Urinary bladder (tissue), 4 donors: Measurements from ENCODE around the gene CDK10. TPM values are rescaled to one million over a fixed set of nuclear protein-coding genes. Genes with fewer than 3 reads are reported as not detected.

Experiments
- DNase-seq: peaks from one replicate; pipeline ENCODE4 v3.0.0-alpha.2; 2015; ENCODE audit errors: extremely low spot score
- H3K27ac ChIP-seq: one replicate; pipeline ENCODE4 v1.5.1; 2013; ENCODE audit warnings: low read depth, mild to moderate bottlenecking, moderate library complexity
- H3K36me3 ChIP-seq: one replicate; pipeline ENCODE4 v1.6.1; 2013; ENCODE audit warnings: mild to moderate bottlenecking, moderate library complexity; ENCODE audit not compliant: insufficient read depth
- H3K4me1 ChIP-seq: one replicate; pipeline ENCODE4 v1.6.1; 2013; ENCODE audit warnings: mild to moderate bottlenecking, moderate library complexity; ENCODE audit not compliant: insufficient read depth
- H3K4me3 ChIP-seq: one replicate; pipeline ENCODE4 v1.5.1; 2013; ENCODE audit warnings: low read depth, low read length
- WGBS: extraction: QIAGEN DNeasy Blood & Tissue Kit; methylation state at CpG from one replicate; pipeline ENCODE4 v1.1.7; 2013; 5-methylcytosine and 5-hydroxymethylcytosine counted together
- polyA plus RNA-seq: library from polyadenylated mRNA; stranded (reverse); fragments of 200-250 nt; gene quantifications from one replicate; pipeline ENCODE4 v1.2.3, GENCODE V29; 2013
- total RNA-seq: library from RNA; depleted of rRNA; stranded (reverse); fragments of >200 nt; gene quantifications from one replicate; pipeline ENCODE4 v1.2.3, GENCODE V29; 2014
- donor health status: healthy with polysubstance abuse.
- donor health status: healthy.

The CDK10 gene
- total and polyA plus RNA-seq, 2 donors: 31.9 to 58.5 TPM

DNA sequence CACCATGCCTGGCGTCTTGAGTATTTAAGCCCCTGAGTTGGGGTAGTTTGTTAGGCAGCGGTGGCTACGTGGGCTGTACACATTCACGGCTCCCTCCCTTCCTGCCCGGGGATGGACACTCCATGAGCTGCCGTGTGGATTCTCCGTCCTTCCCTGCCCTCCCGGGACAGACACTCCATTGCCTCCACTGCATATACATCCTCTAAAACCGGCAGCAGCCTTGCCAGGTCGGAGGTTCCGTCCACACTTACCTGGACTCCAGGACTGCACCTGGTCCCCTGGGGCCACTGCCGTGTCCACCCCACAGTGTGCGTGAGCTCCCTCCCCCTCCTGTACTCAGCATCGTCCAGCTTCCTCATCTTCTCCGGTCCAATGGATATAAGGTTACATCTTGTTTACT lies 18.5 kb downstream of the CDK10 start:
- no peak for DNase-seq
- no peak overlapping the region for H3K27ac ChIP-seq
- WGBS: 61% methylated on average over 15 of the region's 15 CpGs

DNA sequence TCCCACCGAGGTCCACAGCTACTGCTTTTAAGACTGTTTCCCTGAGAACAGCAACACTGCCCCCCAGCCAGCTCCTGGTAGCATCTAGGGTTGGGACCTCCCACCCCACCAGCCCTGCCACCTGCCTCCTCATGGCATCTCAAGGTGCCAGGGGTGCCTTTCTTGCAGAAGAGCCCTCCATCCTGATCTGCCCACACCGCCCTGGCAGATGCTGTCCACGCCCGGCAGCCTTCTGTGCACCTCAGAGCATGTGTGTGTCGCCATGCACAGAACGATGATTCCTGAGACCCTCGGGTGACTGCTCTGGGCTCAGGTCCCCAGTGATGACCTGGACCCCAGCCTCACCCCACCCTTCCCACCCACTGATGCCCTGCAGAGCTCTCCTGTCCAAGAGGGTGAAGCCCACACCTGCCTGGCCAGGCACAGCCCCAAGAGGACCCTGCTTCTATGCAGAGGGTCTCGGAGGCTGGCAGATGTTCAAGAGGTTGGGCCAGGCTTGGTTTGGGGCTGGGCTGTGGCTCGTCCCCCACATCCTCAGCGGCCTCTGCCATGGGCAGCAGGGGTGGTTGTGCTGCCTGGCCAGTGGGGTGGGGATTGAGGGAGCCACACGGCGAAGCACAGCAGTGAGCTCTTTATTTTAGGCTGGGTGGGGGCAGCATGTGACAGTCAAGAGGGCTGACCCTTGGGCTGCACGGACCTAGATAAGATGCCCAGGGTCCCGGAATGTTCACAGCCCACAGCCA lies 20.2 kb downstream of the CDK10 start:
- H3K36me3 ChIP-seq: no peaks in the 10 kb centered on the region
- H3K4me1 ChIP-seq: no peaks in the 10 kb centered on the region
- 80% methylated on average over 14 of the region's 14 CpGs for WGBS
- H3K27ac ChIP-seq: no peak overlapping the region
- DNase-seq: no peak
- no peak overlapping the region for H3K4me3 ChIP-seq

More for the DNA sequence above, 18.5 kb downstream of the CDK10 start:
- no peaks in the 10 kb centered on the region for H3K36me3 ChIP-seq
- H3K4me1 ChIP-seq: peaks cover 4% of the 10 kb centered on the region
- H3K4me3 ChIP-seq: no peak overlapping the region

DNA sequence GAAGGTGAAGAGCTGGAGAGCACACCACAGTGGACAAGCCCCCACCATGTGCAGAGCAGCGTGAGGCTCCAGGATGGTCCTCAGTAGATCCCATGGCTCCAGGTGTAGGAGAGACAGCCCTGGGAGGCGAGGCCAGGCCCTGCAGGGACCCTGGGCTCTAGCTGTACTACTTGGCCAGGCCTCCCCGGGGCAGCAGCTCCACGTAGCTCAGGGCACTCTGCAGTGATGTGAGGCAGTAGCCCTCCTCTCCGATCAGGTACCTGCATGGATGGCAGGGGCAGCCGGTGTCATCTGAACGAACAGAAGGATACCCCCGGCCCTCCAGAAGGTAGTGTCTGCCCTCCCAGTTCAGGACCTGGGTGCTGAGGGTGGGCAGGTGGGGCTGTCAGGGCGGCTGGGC lies 21.2 kb downstream of the CDK10 start:
- DNase-seq: no peak
- Histone ChIP-seq H3K4me1 (no peaks in the 10 kb centered on the region), H3K27ac (no peak overlapping the region), H3K4me3 (no peak overlapping the region), H3K36me3 (no peaks in the 10 kb centered on the region)
- WGBS: 91% methylated on average over 9 of the region's 9 CpGs

DNA sequence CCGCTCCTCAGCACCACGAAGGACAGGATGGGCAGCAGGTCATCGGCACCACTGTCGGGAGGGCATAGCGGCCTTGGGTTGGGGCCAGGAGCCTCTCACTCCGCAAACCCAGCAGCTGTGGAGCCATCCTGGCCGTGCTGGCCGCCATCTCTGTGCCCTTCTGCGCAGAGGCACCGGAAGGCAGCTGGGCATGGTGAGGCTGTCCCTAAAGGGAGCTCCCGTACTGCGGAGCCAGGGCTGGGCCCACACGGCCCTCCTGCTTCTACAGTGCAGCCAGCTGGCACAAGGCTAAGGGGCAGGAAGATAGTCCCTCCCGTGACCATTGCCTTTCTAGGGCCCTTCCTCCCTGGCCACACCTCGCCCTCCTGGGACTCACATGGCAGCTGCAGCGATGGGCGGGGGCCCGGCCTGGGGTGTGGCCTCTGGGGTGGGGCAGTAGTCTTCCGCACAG lies 22.0 kb downstream of the CDK10 start:
- WGBS: 88% methylated on average over 19 of the region's 19 CpGs
- Histone ChIP-seq H3K27ac (no peak overlapping the region), H3K4me3 (no peak overlapping the region), H3K36me3 (no peaks in the 10 kb centered on the region), H3K4me1 (no peaks in the 10 kb centered on the region)
- DNase-seq: no peak

DNA sequence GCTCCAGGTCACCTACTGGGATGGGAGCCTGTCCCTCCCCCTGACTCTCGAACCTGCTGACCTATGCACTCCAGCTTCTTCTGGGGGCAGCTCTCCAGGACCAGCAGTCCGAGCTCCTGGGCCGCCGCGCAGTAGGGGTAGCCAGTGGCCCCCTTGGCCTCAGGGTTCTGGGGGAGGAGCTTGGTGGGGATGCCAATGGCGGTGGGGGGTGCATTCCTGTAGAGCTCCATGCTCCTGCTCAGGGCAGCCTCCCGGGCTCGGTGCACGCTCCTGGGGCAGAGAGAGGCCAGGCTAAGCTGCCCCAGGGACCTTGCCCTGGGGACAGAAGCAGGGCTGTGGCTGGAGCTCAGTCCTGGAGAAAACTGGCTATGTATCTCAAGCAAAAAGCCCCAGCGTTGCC lies 22.7 kb downstream of the CDK10 start:
- H3K27ac ChIP-seq: no peak overlapping the region
- WGBS: 90% methylated on average over 10 of the region's 10 CpGs
- no peak overlapping the region for H3K4me3 ChIP-seq
- no peaks in the 10 kb centered on the region for H3K36me3 ChIP-seq
- DNase-seq: no peak
- H3K4me1 ChIP-seq: no peaks in the 10 kb centered on the region

DNA sequence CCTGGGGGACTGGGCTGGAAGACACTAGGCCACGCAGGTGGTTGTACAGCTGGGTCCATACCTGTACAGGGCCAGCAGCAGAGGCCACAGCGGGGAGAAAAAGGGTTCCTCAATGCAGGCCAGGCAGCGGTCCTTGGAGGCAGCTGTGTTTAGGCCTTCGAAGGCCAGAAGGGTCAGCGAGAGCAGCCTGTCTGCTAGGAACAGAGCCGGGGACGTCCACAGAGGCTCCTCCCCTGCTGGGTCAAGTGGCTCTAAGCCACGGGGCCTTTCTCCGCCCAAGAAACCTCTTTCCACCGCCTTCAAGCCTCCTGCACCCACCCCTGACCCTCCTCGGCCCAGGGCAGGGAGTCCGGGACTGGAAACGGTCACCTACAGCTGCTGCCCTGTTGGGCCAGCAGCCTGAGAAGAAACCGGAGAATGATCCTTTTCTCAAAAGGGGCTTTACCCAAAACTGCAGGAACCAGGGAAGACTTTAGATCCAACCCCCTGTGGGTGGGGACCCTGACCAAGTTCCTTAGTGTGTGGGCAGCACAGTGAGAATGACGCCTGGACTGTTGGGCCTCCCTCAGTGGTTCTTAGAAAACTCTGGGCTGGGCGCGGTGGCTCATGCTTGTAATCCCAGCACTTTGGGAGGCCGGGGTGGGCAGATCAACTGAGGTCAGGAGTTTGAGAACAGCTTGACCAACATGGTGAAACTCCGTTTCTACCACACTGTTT lies 23.4 kb downstream of the CDK10 start:
- Histone ChIP-seq H3K36me3 (no peaks in the 10 kb centered on the region), H3K4me3 (no peak overlapping the region), H3K27ac (no peak overlapping the region), H3K4me1 (no peaks in the 10 kb centered on the region)
- WGBS: 84% methylated on average over 19 of the region's 19 CpGs
- DNase-seq: no peak

DNA sequence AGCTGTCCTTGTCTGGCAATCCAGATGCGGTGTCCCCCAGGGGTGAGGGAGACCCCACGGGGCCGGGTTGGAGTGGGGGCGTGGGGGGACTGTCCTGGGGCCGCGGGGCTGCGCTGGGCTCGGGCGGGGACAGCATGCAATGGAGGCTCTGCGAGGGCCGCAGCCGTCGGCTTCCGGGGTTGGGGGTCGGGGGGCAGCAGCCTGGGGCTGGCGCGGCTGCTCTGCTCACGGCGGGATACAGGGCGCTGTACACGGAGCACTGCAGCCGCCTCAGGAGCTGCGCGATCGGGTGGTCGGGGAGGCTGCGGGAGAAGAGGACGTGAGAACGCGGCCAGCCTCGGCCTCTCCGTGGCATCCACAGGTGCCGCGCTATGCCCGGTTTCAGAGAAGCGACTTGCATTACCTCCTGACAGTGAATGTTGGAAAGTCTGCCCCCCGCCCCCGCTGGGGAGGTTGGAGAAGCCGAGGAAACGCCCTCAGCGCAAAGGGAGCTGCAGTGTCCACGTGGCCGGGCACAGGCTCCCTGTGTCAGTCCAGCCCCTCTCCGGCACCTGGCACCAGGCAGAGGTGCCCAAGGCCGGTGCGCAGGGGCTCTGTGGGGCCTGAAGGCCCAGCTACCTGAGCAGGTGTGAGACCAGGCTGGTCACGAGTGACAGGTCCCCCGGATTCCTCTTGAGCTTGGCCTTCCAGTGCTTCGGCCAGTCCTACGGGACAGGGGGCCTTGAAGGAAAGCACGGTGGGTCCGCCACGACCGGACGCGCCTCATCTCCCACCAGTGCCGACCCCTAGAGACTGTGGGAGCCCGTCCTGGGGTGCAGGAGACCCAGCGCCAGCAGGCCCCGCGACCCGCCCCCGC lies 24.4 kb downstream of the CDK10 start:
- Histone ChIP-seq H3K36me3 (no peaks in the 10 kb centered on the region), H3K4me3 (no peak overlapping the region), H3K4me1 (no peaks in the 10 kb centered on the region), H3K27ac (no peak overlapping the region)
- WGBS: 68% methylated on average over 63 of the region's 63 CpGs
- no peak for DNase-seq

DNA sequence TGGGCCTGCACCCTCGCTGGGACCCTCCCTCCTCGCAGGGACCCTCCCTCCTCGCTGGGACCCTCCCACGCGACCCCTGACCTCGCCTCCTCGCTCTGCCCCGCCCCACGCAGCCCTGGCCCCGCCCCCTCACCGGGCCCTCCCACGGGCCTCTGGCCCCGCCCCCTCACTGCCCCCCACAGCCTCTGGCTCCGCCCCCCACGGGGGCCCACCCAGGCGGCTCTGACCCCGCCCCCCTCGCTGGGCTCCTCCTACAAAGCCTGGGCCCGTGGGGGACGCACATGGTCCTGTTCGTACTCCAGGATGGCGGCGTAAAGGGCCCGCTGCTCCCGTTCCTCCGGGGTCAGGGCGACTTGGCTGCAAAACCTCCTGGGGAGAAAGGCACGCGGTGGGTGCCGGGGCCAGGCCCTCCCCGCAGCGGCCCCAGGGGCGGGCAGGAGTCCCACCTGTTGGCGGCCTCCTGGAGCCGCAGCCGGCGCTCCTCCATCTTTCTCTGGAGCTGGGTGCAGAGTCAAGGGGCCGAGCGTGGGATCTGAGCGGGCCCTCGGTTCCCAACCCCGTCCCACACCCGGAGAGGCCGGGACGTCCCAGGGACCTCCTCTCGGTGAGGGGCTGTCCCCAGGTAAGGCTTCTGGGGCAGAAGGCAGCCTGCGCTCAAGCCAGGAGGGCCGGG lies 25.2 kb downstream of the CDK10 start:
- Histone ChIP-seq H3K36me3 (no peaks in the 10 kb centered on the region), H3K27ac (no peak overlapping the region), H3K4me1 (no peaks in the 10 kb centered on the region), H3K4me3 (peak overlapping the region; percentile 9)
- DNase-seq: no peak
- WGBS: 3% methylated on average over 48 of the region's 48 CpGs

DNA sequence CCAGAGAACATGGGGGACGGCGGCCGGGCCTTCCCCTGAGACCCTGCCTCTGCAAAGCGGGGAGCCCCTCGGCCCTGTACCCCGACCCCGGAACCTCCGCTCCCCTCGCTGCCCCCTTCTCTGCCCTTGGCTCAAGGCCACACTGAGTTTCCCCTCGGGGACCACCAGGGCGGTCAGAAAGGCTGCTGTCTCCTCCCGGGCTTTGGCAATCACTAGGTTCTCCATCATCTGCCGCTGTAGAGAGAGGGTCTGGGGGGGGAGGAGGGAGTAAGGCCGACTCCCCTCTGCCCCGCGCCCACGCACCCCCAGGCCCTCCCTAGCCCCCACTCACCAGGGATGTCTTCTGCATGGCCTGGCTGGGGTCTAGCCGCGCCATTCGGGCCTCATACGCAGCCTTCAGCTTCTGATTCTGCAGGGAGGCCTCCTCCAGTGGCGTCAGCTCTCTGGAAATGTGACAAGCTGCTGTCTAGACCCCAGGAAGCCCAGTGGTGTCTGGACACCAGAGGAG lies 25.8 kb downstream of the CDK10 start:
- Histone ChIP-seq H3K36me3 (no peaks in the 10 kb centered on the region), H3K4me3 (no peak overlapping the region), H3K4me1 (no peaks in the 10 kb centered on the region), H3K27ac (no peak overlapping the region)
- DNase-seq: no peak
- WGBS: 17% methylated on average over 22 of the region's 22 CpGs

DNA sequence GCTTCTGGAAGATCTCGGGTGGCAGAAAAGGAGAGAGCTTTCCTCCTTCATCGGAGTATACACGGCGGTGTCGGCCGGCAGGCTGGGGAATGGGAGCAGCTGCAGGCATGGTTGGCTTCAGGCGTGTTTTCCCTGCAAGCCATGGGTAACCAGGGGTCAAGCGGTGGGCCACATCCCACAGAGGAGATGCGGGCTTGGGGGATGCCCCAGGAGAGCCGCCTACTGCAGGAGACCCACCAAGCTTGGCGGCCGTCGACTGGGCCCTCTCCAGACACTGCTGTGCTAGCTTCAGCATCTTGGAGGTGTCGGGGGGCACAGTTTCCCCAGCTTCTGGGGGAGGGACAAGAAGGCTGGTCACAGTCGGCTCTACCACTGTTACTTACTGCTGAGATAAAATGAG lies 30.0 kb downstream of the CDK10 start:
- WGBS: 88% methylated on average over 15 of the region's 15 CpGs
- Histone ChIP-seq H3K4me1 (no peaks in the 10 kb centered on the region), H3K27ac (no peak overlapping the region), H3K36me3 (no peaks in the 10 kb centered on the region), H3K4me3 (no peak overlapping the region)
- DNase-seq: no peak

DNA sequence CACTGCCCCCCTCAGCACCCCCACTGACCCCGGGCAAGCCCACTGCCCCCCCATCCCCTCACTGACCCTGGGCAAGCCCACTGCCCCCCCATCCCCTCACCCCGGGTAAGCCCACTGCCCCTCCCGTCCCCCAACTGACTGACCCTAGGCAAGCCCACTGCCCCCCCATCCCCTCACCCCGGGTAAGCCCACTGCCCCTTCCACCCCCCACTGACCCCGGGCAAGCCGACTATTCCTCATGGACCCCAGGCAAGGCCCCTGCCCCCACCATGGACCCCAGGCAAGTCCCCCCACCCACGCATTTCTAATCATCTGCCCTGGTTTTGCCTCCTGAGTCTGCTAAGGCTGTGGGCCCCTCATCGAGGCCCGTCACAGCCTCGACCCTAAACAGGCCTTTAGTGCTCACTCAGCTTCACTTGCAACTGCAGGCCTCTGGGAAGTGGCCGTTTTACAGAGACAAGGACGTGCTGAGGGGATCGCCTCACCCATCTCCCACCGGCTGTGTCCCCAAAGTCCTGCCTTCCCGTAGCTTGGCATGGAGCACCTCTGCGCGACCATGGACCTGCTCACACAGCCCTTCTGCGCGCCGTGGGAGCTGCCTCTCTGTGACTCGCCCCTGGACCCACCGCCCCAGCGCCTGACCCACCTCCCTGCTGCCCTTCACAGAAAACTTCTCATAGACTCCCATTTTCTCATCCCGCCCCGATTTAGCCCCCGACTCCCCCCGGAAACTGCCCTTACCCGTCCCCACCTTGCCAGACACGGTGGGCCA lies 30.6 kb downstream of the CDK10 start:
- DNase-seq: no peak
- Histone ChIP-seq H3K27ac (no peak overlapping the region), H3K36me3 (no peaks in the 10 kb centered on the region), H3K4me3 (no peak overlapping the region), H3K4me1 (no peaks in the 10 kb centered on the region)
- WGBS: 89% methylated on average over 29 of the region's 29 CpGs

DNA sequence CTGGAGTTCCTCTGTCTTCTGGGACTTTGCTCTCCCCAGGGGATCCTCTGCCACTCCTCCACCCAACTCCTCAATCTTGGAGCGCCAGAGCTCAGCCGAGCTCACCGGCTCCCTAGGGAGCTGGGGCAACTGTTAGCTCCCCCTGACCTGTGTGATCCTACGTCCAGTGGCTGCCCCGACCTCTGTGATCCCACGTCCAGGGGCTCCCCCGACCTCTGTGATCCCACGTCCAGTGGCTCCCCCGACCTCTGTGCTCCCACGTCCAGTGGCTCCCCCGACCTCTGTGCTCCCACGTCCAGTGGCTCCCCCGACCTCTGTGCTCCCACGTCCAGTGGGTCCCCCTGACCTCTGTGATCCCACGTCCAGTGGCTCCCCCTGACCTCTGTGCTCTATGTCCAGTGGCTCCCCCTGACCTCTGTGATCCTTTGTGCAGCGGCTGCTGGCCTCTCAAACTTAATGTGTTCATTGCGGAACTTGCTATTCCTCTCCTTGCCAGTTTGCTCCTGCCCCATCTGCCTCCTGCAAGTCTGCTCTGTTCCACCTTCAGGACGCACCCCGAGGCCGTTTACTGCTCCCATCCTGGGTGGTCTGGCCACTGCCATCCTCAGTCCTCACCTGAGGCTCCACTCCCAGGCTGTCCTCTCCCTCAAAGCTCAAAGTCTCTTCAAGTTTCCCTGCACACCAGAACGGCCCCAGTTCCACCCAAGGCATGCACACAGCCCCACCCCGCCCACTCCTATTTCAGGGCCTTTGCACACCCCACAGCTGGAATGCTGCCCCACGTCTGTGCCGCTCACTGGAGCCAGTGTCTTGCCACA lies 31.4 kb downstream of the CDK10 start:
- Histone ChIP-seq H3K36me3 (no peaks in the 10 kb centered on the region), H3K4me3 (no peak overlapping the region), H3K4me1 (no peaks in the 10 kb centered on the region), H3K27ac (no peak overlapping the region)
- WGBS: 87% methylated on average over 24 of the region's 24 CpGs
- DNase-seq: no peak
